ENCODE results near the gene FAM210A.

FAM210A gene

GRCh38 chr18:13616525-13617035 lies 109.8 kb downstream of the FAM210A start:
- peaks cover 7 to 16% of the 10 kb centered on the region in 2 experiments for H3K4me1 ChIP-seq (ENCODE audit: control insufficient read depth in 1 of 2, insufficient read depth in 1 of 2, low read depth in 1 of 2, low read length in 1 of 2)
- H3K27ac ChIP-seq: no peak overlapping the region
- peaks cover 40% of the 10 kb centered on the region for H3K27me3 ChIP-seq
- no peak overlapping the region for H3K4me3 ChIP-seq (ENCODE audit: low read depth in 1 of 2, low read length in 1 of 2)
- no peaks in the 10 kb centered on the region for H3K9me3 ChIP-seq
- TF ChIP-seq, protein P1, sequence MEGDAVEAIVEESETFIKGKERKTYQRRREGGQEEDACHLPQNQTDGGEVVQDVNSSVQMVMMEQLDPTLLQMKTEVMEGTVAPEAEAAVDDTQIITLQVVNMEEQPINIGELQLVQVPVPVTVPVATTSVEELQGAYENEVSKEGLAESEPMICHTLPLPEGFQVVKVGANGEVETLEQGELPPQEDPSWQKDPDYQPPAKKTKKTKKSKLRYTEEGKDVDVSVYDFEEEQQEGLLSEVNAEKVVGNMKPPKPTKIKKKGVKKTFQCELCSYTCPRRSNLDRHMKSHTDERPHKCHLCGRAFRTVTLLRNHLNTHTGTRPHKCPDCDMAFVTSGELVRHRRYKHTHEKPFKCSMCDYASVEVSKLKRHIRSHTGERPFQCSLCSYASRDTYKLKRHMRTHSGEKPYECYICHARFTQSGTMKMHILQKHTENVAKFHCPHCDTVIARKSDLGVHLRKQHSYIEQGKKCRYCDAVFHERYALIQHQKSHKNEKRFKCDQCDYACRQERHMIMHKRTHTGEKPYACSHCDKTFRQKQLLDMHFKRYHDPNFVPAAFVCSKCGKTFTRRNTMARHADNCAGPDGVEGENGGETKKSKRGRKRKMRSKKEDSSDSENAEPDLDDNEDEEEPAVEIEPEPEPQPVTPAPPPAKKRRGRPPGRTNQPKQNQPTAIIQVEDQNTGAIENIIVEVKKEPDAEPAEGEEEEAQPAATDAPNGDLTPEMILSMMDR (IDR thresholded peaks at IDR 0.05): no peak
- H3K36me3 ChIP-seq: peaks cover 8% of the 10 kb centered on the region

DNA sequence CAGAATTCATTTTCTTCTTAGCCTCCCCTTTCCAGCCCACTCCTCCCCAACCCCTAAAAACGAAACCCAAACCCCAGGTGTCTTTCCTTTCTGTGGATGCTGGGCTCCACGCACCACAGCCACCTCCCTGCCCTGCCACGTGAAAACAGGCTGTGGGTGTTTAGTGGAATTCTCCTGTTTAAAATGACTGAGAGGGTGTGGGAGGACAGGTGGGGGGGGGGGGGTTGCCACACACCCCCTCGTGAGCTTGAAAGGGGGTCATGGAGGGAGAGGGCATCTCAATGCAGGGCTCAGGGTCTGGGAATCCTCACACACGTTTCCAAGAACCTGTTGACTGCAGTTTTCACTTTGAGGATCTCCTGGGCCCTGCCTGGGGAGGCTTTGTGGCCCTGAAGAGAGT lies 110.3 kb downstream of the FAM210A start:
- H3K4me3 ChIP-seq (ENCODE audit: low read depth in 1 of 2, low read length in 1 of 2): no peak overlapping the region
- TF ChIP-seq, protein P1 (IDR thresholded peaks at IDR 0.05): no peak
- peaks cover 46% of the 10 kb centered on the region for H3K27me3 ChIP-seq
- no peak overlapping the region for H3K27ac ChIP-seq
- H3K9me3 ChIP-seq: no peaks in the 10 kb centered on the region
- H3K36me3 ChIP-seq: peaks cover 3% of the 10 kb centered on the region
- peaks cover 11 to 21% of the 10 kb centered on the region in 2 experiments for H3K4me1 ChIP-seq (ENCODE audit: control insufficient read depth in 1 of 2, insufficient read depth in 1 of 2, low read depth in 1 of 2, low read length in 1 of 2)

GRCh38 chr18:13615432-13615861 lies 110.9 kb downstream of the FAM210A start:
- peaks cover 11 to 25% of the 10 kb centered on the region in 2 experiments for H3K4me1 ChIP-seq (ENCODE audit: control insufficient read depth in 1 of 2, insufficient read depth in 1 of 2, low read depth in 1 of 2, low read length in 1 of 2)

DNA sequence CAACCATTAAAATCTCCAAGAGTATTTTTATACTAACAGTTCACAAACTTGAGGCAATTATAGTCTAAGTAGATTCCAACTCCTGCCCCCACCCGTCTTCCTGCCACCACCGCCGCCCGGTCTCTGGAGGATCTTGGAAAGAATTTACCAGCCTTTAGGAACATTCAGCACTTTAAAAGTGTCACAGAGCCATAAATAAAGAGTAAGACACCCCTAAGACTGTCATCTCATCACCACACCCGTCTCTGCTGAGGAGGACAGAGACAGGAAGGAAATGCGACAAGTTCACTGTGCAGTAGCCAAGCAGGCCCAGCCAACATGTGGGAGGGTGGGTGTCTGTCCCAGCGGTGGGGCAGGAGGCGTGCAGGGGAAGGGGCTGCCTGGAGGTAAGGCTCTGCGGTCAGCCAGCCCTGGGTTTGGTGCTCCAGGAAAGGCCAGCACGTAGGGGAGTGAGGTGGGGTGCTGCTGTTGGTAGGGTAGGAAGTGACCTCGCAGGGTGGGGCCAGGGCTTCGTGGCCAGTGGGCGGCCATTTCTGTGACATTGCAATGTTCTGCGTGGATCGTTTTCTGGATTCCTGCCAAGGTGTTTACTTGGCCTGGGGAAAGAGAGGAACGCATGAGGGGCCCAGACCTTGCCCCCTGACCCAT lies 111.6 kb downstream of the FAM210A start:
- H3K4me1 ChIP-seq (ENCODE audit: control insufficient read depth in 1 of 2, insufficient read depth in 1 of 2, low read depth in 1 of 2, low read length in 1 of 2): peaks cover 11 to 25% of the 10 kb centered on the region in 2 experiments
- no peak overlapping the region for H3K27ac ChIP-seq
- no peak overlapping the region for H3K4me3 ChIP-seq (ENCODE audit: low read depth in 1 of 2, low read length in 1 of 2)
- H3K36me3 ChIP-seq: no peaks in the 10 kb centered on the region
- H3K9me3 ChIP-seq: no peaks in the 10 kb centered on the region
- H3K27me3 ChIP-seq: peaks cover 55% of the 10 kb centered on the region
- TF ChIP-seq, protein P1 (IDR thresholded peaks at IDR 0.05): no peak

More at GRCh38 chr18:13615432-13615861, 110.9 kb downstream of the FAM210A start:
- Histone ChIP-seq H3K36me3 (no peaks in the 10 kb centered on the region), H3K4me3 (ENCODE audit: low read depth in 1 of 2, low read length in 1 of 2) (no peak overlapping the region), H3K27ac (no peak overlapping the region), H3K27me3 (peaks cover 52% of the 10 kb centered on the region), H3K9me3 (no peaks in the 10 kb centered on the region)
- TF ChIP-seq, protein P1 (IDR thresholded peaks at IDR 0.05): no peak

GRCh38 chr18:13613591-13614501 lies 112.5 kb downstream of the FAM210A start:
- H3K4me1 ChIP-seq (ENCODE audit: control insufficient read depth in 1 of 2, insufficient read depth in 1 of 2, low read depth in 1 of 2, low read length in 1 of 2): peaks cover 11 to 25% of the 10 kb centered on the region in 2 experiments
- H3K27ac ChIP-seq: no peak overlapping the region
- peaks cover 62% of the 10 kb centered on the region for H3K27me3 ChIP-seq
- TF ChIP-seq, protein P1 (IDR thresholded peaks at IDR 0.05): no peak
- no peak overlapping the region for H3K4me3 ChIP-seq (ENCODE audit: low read depth in 1 of 2, low read length in 1 of 2)
- no peaks in the 10 kb centered on the region for H3K9me3 ChIP-seq
- H3K36me3 ChIP-seq: no peaks in the 10 kb centered on the region
